ENCODE data around the gene EDDM3A.
"Not testable (repeated sequence)": the region's sequence is repeated elsewhere in the genome, so short reads cannot be mapped to it uniquely, and the experiment has no call there.

Gene EDDM3A

DNA sequence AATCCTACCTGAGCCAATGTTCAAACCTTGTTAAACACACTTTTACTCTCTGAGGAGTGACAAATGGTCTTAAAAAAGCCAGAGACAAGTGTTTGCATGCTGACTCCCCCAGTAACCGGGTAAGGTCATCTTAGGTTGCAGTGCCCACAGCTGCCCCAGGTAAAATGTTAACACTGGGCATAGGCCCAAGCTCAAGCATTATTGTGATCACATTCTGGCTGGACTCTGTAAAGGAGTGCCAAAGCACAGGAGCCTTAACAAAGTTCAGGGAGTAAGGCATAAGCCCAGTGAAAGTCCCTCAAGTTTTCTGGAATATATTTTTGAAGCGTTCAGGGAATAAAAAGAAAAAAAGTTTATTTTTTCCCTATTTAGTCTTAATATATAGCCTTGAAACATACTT is 8.6 kb downstream of the EDDM3A start:
- Mint-ChIP-seq H3K27me3 (no peaks in the 10 kb centered on the region), H3K27ac (no peak overlapping the region), H3K9me3 (peaks cover 9% of the 10 kb centered on the region), H3K36me3 (peaks cover 6% of the 10 kb centered on the region), H3K4me1 (peaks cover 11% of the 10 kb centered on the region), H3K4me3 (no peak overlapping the region)
- no peak for ATAC-seq

DNA sequence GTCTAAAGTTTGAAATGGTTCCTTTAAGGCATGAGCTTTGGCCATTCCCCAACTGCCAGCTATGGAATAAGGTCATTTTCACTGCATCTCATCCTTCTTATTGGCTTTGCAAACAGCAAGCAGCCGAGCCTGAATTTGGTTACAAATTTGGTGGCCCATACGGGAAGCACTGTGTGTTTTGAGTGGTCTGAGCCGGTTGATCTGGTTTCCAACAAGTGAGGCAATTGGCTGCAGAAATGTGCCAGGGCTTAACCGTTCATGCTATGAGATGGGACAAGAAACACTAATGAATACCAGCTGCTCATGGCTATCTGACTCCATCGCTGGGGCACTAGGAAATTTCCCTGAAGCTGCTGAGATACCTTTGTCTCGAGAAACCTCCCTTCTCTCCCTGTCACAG is 9.3 kb downstream of the EDDM3A start:
- Mint-ChIP-seq H3K27me3 (no peaks in the 10 kb centered on the region), H3K4me1 (peaks cover 10% of the 10 kb centered on the region), H3K9me3 (peaks cover 9% of the 10 kb centered on the region), H3K4me3 (no peak overlapping the region), H3K36me3 (peaks cover 6% of the 10 kb centered on the region), H3K27ac (no peak overlapping the region)
- no peak for ATAC-seq

DNA sequence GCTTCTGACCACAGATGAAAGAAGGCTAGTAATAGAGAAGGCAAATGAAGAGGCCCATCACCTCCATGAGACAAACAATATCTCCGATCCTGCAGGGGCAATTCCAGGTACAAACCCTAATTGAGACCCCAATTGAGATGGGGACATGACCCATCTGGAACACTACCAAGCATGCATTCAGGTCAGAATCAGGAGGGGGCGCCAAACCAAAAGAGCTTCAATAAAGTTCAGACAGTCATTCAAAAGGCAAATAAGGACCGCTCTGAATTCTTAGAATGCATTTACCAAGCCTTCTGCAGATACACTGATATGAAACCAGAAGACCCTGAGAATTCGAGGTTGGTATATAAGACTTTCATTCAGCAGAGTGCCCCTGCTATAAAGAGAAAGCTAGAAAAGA is 12.3 kb downstream of the EDDM3A start:
- H3K36me3 Mint-ChIP-seq, result no peaks in the 10 kb centered on the region
- ATAC-seq, result no peak
- H3K27me3 Mint-ChIP-seq, result no peaks in the 10 kb centered on the region
- H3K4me1 Mint-ChIP-seq, result peaks cover 17% of the 10 kb centered on the region
- H3K4me3 Mint-ChIP-seq, result no peak overlapping the region
- H3K9me3 Mint-ChIP-seq, result no peaks in the 10 kb centered on the region
- H3K27ac Mint-ChIP-seq, result no peak overlapping the region

DNA sequence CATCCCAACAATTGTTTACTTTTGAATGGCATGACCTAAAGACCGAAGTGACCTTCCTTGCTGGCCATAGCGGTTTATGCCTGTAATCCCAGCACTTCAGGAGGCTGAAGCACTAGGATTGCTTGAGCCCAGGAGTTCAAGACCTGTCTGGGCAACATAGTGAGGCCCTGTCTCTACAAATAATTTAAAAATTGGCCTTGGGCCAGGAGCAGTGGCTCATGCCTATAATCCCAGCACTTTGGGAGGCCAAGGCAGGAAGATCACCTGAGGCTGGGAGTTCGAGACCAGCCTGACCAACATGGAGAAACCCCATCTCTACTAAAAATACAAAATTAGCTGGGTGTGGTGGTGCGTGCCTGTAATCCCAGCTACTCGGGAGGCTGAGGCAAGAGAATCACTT is 13.8 kb downstream of the EDDM3A start:
- not testable (repeated sequence) for H3K27me3 Mint-ChIP-seq, ATAC-seq, H3K27ac Mint-ChIP-seq, H3K4me3 Mint-ChIP-seq, H3K36me3 Mint-ChIP-seq, H3K9me3 Mint-ChIP-seq
- H3K4me1 Mint-ChIP-seq, result peaks cover 19% of the 10 kb centered on the region

DNA sequence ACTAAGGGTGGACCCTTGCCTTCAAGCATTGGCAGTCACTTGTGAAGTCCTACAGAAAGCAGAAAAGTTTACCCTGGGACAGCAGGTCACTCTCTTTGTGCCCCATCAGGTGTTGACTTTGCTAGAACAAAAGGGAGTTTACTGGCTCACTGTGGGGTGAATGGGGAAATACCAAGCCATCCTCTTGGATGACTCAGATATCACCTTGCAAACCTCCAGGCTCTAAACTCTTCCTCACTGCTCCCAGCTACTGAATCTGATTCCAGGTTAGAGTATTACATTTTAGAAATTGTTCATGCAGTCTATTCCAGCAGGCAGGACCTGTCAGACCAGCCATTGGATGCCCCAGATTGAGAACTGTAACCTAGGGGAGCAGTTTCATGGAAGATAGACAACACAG is 15.3 kb downstream of the EDDM3A start:
- H3K9me3 Mint-ChIP-seq, result no peaks in the 10 kb centered on the region
- peak; percentile 64 for ATAC-seq
- no peaks in the 10 kb centered on the region for H3K36me3 Mint-ChIP-seq
- peaks cover 29% of the 10 kb centered on the region for H3K4me1 Mint-ChIP-seq
- no peaks in the 10 kb centered on the region for H3K27me3 Mint-ChIP-seq
- no peak overlapping the region for H3K4me3 Mint-ChIP-seq
- H3K27ac Mint-ChIP-seq, result no peak overlapping the region

DNA sequence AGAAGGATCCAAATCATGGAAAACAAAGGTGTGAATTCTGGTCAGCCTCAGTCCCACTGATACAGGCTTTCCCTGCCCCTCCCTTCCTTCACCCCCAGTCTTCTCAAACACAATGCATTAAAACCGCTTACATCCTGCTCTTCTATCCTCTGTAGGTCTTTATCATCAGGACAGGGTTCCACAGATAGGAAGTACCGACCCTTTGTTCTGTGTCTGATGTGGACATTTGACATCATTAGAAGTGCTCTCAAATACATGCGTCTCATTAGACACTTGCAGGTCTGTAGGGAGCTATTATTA is 22.9 kb downstream of the EDDM3A start:
- H3K4me3 Mint-ChIP-seq, result no peak overlapping the region
- H3K27me3 Mint-ChIP-seq, result no peaks in the 10 kb centered on the region
- no peaks in the 10 kb centered on the region for H3K36me3 Mint-ChIP-seq
- peaks cover 23% of the 10 kb centered on the region for H3K4me1 Mint-ChIP-seq
- peak overlapping the region; percentile 9 for H3K27ac Mint-ChIP-seq
- no peaks in the 10 kb centered on the region for H3K9me3 Mint-ChIP-seq
- ATAC-seq, result no peak

DNA sequence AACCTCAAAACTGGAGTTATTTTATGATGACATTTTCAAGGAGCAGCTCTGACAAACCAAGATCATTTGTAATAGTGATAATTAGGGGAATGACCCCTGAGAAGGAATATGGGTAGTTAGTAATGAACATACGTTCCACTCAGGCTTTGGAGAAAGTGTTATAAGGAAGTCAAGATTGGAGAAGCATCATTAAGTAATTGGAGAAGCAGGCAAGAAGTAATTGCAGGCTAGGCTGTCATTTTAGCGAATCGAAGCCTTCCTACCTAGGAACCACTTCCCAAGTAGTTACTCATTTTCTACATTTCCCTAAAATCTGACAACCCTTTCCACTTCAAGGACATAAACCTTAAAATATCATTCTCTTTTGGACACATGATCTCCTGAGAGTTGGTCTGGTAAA is 23.7 kb downstream of the EDDM3A start:
- H3K9me3 Mint-ChIP-seq, result no peaks in the 10 kb centered on the region
- no peak overlapping the region for H3K4me3 Mint-ChIP-seq
- H3K27ac Mint-ChIP-seq, result no peak overlapping the region
- H3K36me3 Mint-ChIP-seq, result no peaks in the 10 kb centered on the region
- H3K27me3 Mint-ChIP-seq, result no peaks in the 10 kb centered on the region
- peaks cover 22% of the 10 kb centered on the region for H3K4me1 Mint-ChIP-seq
- no peak for ATAC-seq

DNA sequence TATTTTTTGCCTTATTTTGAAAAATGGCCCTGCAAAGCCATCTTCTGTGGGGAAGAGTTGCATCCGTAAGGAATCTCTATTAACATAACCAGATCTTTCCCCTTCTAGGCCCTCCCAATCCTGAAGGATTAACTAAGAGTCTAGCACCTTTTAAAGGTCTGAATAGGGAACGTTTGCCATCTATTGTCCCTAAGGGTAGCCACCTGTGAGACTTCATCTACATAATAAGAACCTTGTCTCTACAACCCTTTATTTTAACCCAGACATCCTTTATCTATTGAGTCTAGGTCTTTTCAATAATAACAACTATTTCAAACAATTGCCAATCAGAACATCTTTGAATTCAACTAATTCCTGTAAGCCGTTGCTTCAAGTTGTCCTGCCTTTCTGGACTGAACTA is 27.0 kb downstream of the EDDM3A start:
- no peak for ATAC-seq
- Mint-ChIP-seq H3K36me3 (no peaks in the 10 kb centered on the region), H3K27me3 (no peaks in the 10 kb centered on the region), H3K9me3 (no peaks in the 10 kb centered on the region), H3K4me1 (peaks cover 9% of the 10 kb centered on the region), H3K27ac (no peak overlapping the region), H3K4me3 (no peak overlapping the region)

DNA sequence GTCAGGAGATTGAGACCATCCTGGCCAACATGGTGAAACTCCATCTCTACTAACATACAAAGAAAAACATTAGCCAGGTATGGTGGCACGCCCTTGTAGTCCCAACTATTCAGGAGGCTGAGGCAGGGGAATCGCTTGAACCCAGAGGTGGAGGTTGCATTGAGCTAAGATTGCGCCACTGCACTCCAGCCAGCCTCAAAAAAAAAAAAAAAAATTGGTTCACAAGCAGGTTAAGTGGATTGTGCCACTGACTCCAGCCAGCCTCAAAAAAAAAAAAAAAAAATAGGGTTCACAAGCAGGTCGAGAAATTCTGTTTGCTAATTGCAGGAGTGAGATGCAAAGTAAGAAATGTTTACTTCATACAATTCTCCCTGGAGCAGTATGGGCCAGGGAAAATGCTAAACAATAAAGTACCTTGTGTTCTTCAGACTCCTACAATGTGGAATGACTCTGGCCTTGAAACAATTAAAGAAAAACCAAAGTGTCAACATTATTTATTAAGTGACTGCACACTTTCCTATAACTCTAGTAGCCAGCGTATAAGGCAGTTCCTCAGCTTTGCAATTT is 28.7 kb downstream of the EDDM3A start:
- no peaks in the 10 kb centered on the region for H3K36me3 Mint-ChIP-seq

DNA sequence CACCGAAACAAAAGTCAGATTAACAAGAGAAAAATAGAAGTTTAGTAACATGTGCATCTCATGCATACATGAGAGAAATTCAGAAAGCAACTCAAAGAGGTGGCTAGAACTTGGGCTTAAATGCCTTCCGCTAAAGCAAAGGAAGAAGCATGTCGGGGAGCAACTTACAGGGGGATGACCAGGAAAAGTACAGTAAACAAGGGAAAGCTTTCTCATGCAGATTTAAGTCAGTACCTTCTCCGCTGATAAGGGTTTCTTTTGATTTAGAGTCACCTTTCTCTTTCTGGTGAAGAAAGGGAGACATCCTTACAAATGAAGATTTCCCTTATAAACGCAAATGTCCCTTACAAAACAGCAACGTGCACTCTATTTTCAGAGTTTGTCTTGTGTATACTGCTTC is 29.4 kb downstream of the EDDM3A start:
- no peaks in the 10 kb centered on the region for H3K27me3 Mint-ChIP-seq

More for the DNA sequence above, 28.7 kb downstream of the EDDM3A start:
- no peaks in the 10 kb centered on the region for H3K9me3 Mint-ChIP-seq
- ATAC-seq, result no peak
- no peak overlapping the region for H3K27ac Mint-ChIP-seq
- no peak overlapping the region for H3K4me3 Mint-ChIP-seq
- H3K27me3 Mint-ChIP-seq, result no peaks in the 10 kb centered on the region
- H3K4me1 Mint-ChIP-seq, result no peaks in the 10 kb centered on the region

DNA sequence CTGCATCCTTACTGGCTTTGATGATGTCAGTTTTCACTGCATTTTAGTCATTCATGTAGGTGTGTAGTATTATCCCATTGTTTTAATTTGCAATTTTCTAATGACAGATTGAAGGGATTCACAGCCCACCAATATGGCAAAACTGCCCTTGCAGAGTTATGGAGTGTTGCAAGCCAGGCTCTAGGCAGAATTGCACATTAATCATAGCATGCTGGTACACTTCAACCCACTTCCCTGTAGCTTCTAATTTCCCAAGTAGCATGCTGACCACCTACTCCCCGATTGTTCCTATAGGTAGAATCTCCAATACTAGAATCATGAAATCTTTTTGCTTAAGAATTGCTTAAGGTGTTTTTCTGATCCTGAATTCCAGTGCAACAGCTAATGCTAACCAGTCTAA is 30.2 kb downstream of the EDDM3A start:
- Mint-ChIP-seq H3K4me3 (no peak overlapping the region), H3K4me1 (peaks cover 9% of the 10 kb centered on the region), H3K36me3 (no peaks in the 10 kb centered on the region), H3K9me3 (no peaks in the 10 kb centered on the region), H3K27ac (no peak overlapping the region), H3K27me3 (no peaks in the 10 kb centered on the region)
- no peak for ATAC-seq

More for the DNA sequence above, 29.4 kb downstream of the EDDM3A start:
- no peak overlapping the region for H3K4me3 Mint-ChIP-seq
- H3K9me3 Mint-ChIP-seq, result no peaks in the 10 kb centered on the region
- no peak for ATAC-seq
- H3K36me3 Mint-ChIP-seq, result no peaks in the 10 kb centered on the region
- peaks cover 1% of the 10 kb centered on the region for H3K4me1 Mint-ChIP-seq
- H3K27ac Mint-ChIP-seq, result no peak overlapping the region

DNA sequence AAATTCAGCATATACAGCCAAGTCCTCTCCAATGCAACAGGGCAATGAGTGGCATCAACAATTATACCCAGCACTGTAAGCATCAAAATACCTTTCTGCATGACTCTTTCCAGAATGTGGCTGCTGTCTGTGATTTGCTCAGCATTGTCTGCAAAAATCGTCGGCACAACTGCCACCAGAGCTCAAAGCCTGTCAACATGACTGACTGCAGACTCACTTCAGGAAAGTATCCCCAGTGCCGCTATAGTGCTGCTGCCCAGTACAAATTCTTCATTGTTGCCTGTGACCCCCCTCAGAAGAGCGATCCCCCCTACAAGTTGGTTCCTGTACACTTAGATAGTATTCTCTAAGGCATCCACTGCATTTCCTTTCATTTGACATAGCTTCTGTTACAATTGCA is 36.1 kb downstream of the EDDM3A start:
- Mint-ChIP-seq H3K4me1 (peaks cover 59% of the 10 kb centered on the region), H3K36me3 (peaks cover 15% of the 10 kb centered on the region), H3K27me3 (no peaks in the 10 kb centered on the region), H3K9me3 (no peaks in the 10 kb centered on the region), H3K4me3 (peak overlapping the region; percentile 70), H3K27ac (peak overlapping the region; percentile 85)
- no peak for ATAC-seq

DNA sequence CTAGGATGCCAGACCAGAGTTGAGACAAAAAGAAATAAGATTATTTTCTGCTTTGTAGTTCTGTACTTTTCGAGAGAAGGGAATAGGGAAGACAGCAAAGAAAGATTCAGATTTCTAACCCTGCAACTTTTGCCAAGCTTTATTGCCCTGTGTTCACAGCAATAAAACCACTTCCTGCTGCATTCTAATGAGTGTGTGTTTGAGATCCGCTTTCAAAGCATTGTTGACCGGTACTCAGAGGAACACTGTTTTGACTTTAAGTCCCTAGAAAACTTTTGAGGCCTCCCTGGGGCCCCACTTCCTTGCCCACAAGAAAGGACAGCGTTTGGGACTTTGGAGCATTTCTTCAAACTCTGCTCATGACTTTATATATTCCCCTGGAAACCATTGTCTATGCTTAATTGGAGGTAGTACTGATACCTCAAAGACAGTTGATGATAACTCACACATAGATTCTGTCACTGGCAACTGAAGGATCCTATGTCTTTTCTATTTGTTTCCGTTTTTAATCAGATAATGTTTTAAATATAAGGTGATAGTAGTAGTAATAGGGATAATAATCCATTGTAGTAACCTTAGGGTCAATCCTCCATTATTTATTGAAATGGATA is 36.7 kb downstream of the EDDM3A start:
- Mint-ChIP-seq H3K4me1 (peaks cover 63% of the 10 kb centered on the region), H3K27me3 (no peaks in the 10 kb centered on the region), H3K4me3 (peak overlapping the region; percentile 70), H3K36me3 (peaks cover 15% of the 10 kb centered on the region), H3K9me3 (no peaks in the 10 kb centered on the region), H3K27ac (peak overlapping the region; percentile 85)
- peak; percentile 75 for ATAC-seq

DNA sequence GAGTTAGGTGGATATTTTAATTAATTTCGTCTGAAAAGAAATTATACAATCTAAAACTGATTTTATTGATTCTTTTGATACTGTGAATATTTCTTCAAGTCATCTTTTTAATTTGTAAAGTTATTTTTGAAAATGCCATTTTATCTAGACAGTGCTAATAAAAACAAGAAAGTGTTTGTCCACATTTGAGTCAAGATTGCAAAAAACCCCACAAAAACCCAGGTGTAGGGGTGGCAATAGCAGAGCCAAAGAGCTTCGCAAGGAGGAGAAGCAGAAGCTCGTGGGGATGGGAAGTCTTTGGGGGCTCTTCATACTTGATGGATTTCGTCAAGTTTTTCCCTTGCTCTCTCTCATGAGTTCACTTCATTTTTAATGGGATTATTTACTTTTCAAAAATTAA is 41.3 kb downstream of the EDDM3A start:
- no peaks in the 10 kb centered on the region for H3K9me3 Mint-ChIP-seq
- peak overlapping the region; percentile 79 for H3K27ac Mint-ChIP-seq
- peaks cover 15% of the 10 kb centered on the region for H3K36me3 Mint-ChIP-seq
- ATAC-seq, result no peak
- no peak overlapping the region for H3K4me3 Mint-ChIP-seq
- H3K4me1 Mint-ChIP-seq, result peaks cover 55% of the 10 kb centered on the region
- no peaks in the 10 kb centered on the region for H3K27me3 Mint-ChIP-seq

DNA sequence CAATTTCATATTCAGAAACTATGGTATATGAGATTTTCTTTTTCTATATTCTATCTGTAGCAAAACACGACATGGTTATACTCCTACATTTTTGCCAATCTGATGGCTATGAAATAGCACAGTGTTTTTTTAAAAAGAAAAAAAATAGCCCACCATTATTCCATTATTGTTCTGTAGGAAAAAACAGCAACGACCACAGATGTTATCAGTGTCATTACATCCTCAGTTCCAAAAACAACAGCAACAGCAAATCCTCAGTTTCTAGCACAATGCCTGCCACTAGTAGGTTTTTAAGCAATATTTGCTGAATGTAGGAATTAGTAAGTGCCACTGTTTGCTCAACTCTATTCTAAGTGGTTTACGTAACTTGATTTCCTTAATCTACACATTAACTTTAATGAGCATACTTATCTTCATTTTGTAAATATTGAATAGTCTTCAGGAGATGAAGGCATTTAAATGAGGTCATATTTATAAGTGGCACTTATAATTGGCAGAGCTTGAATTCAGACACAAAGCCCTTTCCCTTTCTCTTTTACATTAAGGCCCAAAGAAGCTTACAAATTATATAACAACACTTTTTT is 43.6 kb downstream of the EDDM3A start:
- peaks cover 15% of the 10 kb centered on the region for H3K36me3 Mint-ChIP-seq
- ATAC-seq, result no peak
- no peak overlapping the region for H3K27ac Mint-ChIP-seq
- no peaks in the 10 kb centered on the region for H3K27me3 Mint-ChIP-seq
- no peak overlapping the region for H3K4me3 Mint-ChIP-seq
- no peaks in the 10 kb centered on the region for H3K9me3 Mint-ChIP-seq
- peaks cover 32% of the 10 kb centered on the region for H3K4me1 Mint-ChIP-seq

DNA sequence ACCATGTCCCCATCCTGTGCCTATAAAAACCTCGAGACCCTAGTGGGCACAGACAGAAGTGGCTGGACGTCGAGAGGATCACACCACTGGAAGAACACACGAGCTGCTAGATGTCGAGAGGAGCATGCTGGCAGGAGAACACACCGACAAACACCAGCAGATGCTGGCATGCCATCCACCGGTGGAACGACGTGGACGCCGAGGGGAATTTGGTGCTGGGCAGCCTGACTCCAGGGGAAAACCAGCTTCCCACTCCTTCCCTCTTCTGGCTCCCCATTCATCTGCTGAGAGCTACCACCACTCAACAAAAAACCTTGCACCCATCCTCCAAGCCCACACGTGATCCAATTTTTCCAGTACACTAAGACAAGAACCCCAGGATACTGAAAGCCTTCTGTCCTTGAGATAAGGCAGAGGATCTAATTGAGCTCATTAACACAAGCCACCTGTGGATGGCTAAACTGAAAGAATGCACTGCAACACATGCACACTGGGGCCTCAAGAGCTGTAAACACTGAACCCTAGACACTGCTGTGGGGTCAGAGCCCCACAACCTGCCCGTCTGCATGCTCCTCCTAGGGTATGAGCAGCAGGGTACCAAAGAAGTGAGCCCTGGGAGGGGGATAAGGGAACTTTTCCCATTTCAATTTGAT is 44.9 kb downstream of the EDDM3A start:
- no peak overlapping the region for H3K27ac Mint-ChIP-seq

More for the DNA sequence above, 44.9 kb downstream of the EDDM3A start:
- Mint-ChIP-seq H3K4me3 (no peak overlapping the region), H3K27me3 (no peaks in the 10 kb centered on the region), H3K9me3 (no peaks in the 10 kb centered on the region), H3K36me3 (peaks cover 10% of the 10 kb centered on the region), H3K4me1 (peaks cover 27% of the 10 kb centered on the region)
- ATAC-seq, result no peak

Measured in stimulated activated memory B cell treated with anti-CD40 and anti-IgM and Interleukin-4, amounts not matched to agents 10 μg/mL and 1 μg/mL and 100 μg/mL, for 72 hours (primary cell).